NK-92 (cell line): ENCODE data around the gene RSF1.

Experiments used
- DNase-seq: peaks from one replicate; lab custom pipeline; 2025; ENCODE audit not compliant: unreplicated experiment; lab: John Stamatoyannopoulos, UW

RSF1 gene

GRCh38 chr11:77752516-77752915 is 68.0 kb downstream of the RSF1 start:
- no peak for DNase-seq

GRCh38 chr11:77750394-77751156 is 69.9 kb downstream of the RSF1 start:
- no peak for DNase-seq

GRCh38 chr11:77749232-77749631 is 71.3 kb downstream of the RSF1 start:
- DNase-seq = no peak

GRCh38 chr11:77748266-77748665 is 72.3 kb downstream of the RSF1 start:
- no peak for DNase-seq

GRCh38 chr11:77747381-77747969 is 73.0 kb downstream of the RSF1 start:
- no peak for DNase-seq

GRCh38 chr11:77736473-77736872 is 84.0 kb downstream of the RSF1 start:
- no peak for DNase-seq

- no peak for DNase-seq
Observed at GRCh38 chr11:77734890-77735289, 85.6 kb downstream of the RSF1 start.

- DNase-seq = no peak
Observed at GRCh38 chr11:77732143-77732542, 88.4 kb downstream of the RSF1 start.

- no peak for DNase-seq
Observed at GRCh38 chr11:77730789-77731188, 89.7 kb downstream of the RSF1 start.

GRCh38 chr11:77729063-77729462 is 91.5 kb downstream of the RSF1 start:
- DNase-seq = no peak

- no peak for DNase-seq
Observed at GRCh38 chr11:77728203-77728786, 92.2 kb downstream of the RSF1 start.

- DNase-seq = no peak
Observed at GRCh38 chr11:77726524-77726923, 94.0 kb downstream of the RSF1 start.

GRCh38 chr11:77725433-77725832 is 95.1 kb downstream of the RSF1 start:
- DNase-seq = no peak

- no peak for DNase-seq
Observed at GRCh38 chr11:77724636-77725035, 95.9 kb downstream of the RSF1 start.

GRCh38 chr11:77723024-77723423 is 97.5 kb downstream of the RSF1 start:
- DNase-seq = no peak

- DNase-seq = no peak
Observed at GRCh38 chr11:77710358-77710757, 110.2 kb downstream of the RSF1 start.

GRCh38 chr11:77705876-77706579 is 114.5 kb downstream of the RSF1 start:
- DNase-seq = no peak

GRCh38 chr11:77705195-77705875 is 115.2 kb downstream of the RSF1 start:
- no peak for DNase-seq

- DNase-seq = no peak
Observed at GRCh38 chr11:77704029-77704428, 116.5 kb downstream of the RSF1 start.

GRCh38 chr11:77699425-77699824 is 121.1 kb downstream of the RSF1 start:
- no peak for DNase-seq

GRCh38 chr11:77698896-77699295 is 121.6 kb downstream of the RSF1 start:
- no peak for DNase-seq
